ENCODE results near the gene RETSAT.
"Not testable (repeated sequence)": the region's sequence is repeated elsewhere in the genome, so short reads cannot be mapped to it uniquely, and the experiment has no call there.

RETSAT gene

DNA sequence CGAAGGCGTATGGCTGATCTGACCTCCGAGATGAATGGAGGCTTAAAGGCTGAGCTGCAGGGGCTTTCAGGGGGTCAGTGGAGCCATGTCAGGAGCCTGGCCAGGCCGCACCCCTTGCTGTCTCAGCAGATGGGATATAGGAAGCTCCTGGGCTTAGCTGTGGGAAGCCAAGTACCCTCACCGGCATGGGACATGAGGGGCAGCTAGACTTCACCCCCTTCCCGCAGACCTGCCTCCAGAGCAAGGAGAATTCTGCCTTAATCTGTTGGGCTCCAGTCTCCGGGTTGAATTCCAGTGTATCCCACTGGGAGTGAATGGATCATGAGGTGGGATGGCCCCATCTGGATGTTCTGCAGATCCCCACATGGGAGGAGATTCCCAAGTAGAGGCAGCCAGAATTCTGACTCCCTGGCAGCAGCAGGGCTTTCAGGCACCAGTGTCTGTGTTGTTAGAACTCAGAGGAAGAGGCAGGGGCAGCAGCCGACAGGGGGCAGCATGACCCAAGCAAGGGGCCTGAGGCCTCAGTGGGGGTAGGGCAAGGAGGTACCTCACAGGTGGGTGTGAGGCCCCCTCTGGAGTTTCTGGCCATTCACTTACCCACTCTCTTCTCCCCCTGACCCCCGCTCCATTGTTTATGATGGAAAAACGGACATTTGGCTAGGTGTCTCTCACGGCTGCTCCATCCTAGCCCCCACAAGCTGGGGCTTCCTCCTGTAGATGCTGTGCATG is 36.8 kb upstream of the RETSAT start:
- DNase-seq (ENCODE audit: low spot score in 2 of 2) (peak; percentile 71 to 74), ATAC-seq (ENCODE audit: low read depth) (peak; percentile 20)
- peak overlapping the region; percentile 95 for H3K27ac Mint-ChIP-seq
- no peaks in the 10 kb centered on the region for H3K9me3 Mint-ChIP-seq
- H3K4me1 Mint-ChIP-seq, result peaks cover 16% of the 10 kb centered on the region
- H3K4me3 Mint-ChIP-seq, result no peak overlapping the region
- H3K36me3 Mint-ChIP-seq, result peaks cover 20% of the 10 kb centered on the region
- no peaks in the 10 kb centered on the region for H3K27me3 Mint-ChIP-seq

DNA sequence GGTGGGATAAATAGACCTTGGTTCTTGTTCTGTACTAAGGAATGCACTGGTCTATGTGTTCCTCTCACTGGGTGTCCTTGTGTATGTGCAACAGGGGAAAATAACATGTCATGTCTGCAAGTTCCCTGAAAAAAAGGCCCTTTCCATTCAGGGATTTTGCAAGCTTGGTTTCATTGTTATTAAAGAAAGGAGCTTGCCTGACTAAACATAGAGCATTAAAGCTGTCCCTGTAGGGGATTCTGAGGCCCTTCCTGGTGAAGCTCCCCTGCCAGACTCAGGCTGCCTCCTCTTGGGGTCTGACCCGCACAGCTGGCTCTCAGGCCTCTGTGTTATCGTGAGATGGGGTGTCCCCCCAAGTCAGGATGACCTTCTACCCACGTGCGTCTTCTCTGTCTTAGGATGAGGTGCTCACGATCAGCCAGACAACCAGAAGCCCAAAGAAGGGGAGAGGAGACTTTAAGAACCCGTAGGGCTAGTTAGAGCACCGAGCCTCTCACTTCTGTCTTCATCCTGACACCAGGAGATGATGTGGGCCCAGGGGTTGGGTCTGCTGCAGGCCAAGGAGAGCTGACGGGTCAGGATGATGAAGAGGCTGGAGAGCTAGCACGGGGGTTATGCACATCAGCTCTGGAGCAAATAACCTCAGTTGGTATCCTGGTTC is 34.7 kb upstream of the RETSAT start:
- no peaks in the 10 kb centered on the region for H3K27me3 Mint-ChIP-seq
- peak overlapping the region; percentile 95 for H3K27ac Mint-ChIP-seq

DNA sequence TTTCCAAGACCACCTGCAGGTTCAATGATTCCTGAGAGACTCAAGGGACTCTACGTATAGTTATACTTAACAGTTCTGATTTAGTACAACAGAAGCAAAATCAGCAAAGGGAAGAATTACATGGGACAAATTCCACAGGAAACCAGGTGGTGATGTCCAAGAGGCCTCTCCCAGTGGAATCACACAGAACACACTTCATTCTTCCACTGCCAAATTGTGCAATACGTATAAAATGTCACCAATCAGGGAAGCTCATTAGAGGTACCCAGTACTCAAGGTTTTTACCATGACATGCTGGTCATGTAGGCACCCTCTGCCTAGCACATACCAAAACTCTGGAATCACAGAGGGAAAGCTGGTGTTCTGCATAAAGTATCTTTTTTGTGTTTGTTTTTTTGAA is 33.4 kb upstream of the RETSAT start:
- Mint-ChIP-seq H3K4me1 (peaks cover 13% of the 10 kb centered on the region), H3K4me3 (no peak overlapping the region), H3K9me3 (no peaks in the 10 kb centered on the region), H3K36me3 (peaks cover 15% of the 10 kb centered on the region), H3K27me3 (no peaks in the 10 kb centered on the region), H3K27ac (peak overlapping the region; percentile 95)
- no peak for ATAC-seq (ENCODE audit: low read depth)
- DNase-seq (ENCODE audit: low spot score in 2 of 2), result no peak

More for the DNA sequence above, 34.7 kb upstream of the RETSAT start:
- ATAC-seq (ENCODE audit: low read depth) (no peak), DNase-seq (ENCODE audit: low spot score in 2 of 2) (no peak)
- H3K9me3 Mint-ChIP-seq, result no peaks in the 10 kb centered on the region
- H3K4me1 Mint-ChIP-seq, result peaks cover 13% of the 10 kb centered on the region
- H3K4me3 Mint-ChIP-seq, result no peak overlapping the region
- peaks cover 17% of the 10 kb centered on the region for H3K36me3 Mint-ChIP-seq

- Mint-ChIP-seq H3K27ac (peak overlapping the region; percentile 63), H3K27me3 (no peaks in the 10 kb centered on the region), H3K36me3 (peaks cover 11% of the 10 kb centered on the region), H3K9me3 (no peaks in the 10 kb centered on the region), H3K4me3 (no peak overlapping the region), H3K4me1 (peaks cover 2% of the 10 kb centered on the region)
- no peak for ATAC-seq (ENCODE audit: low read depth)
- no peak for DNase-seq (ENCODE audit: low spot score in 2 of 2)
These were observed 31.4 kb upstream of the RETSAT start for GRCh38 chr2:85385746-85386145.

DNA sequence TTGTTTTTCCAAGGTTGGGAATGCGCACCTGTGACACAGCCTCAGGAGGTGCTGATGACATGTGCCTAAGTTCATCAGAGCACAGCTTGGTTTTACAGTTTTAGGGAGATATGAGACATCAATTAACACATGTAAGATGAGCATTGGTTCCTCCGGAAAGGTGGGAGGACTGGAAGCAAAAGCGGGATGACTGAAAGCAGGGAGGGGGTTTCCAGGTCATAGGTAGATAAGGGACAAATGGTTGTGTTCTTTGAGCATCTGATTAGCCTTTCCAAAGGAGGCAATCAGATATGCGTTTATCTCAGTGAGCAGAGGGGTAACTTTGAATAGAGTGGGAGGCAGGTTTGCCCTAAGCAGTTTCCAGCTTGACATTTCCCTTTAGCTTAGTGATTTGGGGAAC is 29.5 kb upstream of the RETSAT start:
- peak overlapping the region; percentile 90 for H3K27ac Mint-ChIP-seq
- H3K4me1 Mint-ChIP-seq, result peaks cover 2% of the 10 kb centered on the region
- no peaks in the 10 kb centered on the region for H3K27me3 Mint-ChIP-seq
- H3K36me3 Mint-ChIP-seq, result peaks cover 13% of the 10 kb centered on the region
- ATAC-seq (ENCODE audit: low read depth) (no peak), DNase-seq (ENCODE audit: low spot score in 2 of 2) (no peak)
- H3K9me3 Mint-ChIP-seq, result no peaks in the 10 kb centered on the region
- no peak overlapping the region for H3K4me3 Mint-ChIP-seq

- not testable (repeated sequence) for H3K27me3 Mint-ChIP-seq; DNase-seq (ENCODE audit: low spot score in 2 of 2); ATAC-seq (ENCODE audit: low read depth); H3K4me1 Mint-ChIP-seq; H3K4me3 Mint-ChIP-seq; H3K9me3 Mint-ChIP-seq
- peaks cover 18% of the 10 kb centered on the region for H3K36me3 Mint-ChIP-seq
- peak overlapping the region; percentile 90 for H3K27ac Mint-ChIP-seq
These were observed 28.8 kb upstream of the RETSAT start for GRCh38 chr2:85383151-85383550.

- Mint-ChIP-seq H3K27me3 (no peaks in the 10 kb centered on the region), H3K27ac (no peak overlapping the region), H3K36me3 (peaks cover 32% of the 10 kb centered on the region), H3K4me1 (peaks cover 2% of the 10 kb centered on the region), H3K9me3 (no peaks in the 10 kb centered on the region), H3K4me3 (no peak overlapping the region)
- ATAC-seq (ENCODE audit: low read depth) (no peak), DNase-seq (ENCODE audit: low spot score in 2 of 2) (no peak)
These were observed 25.7 kb upstream of the RETSAT start for GRCh38 chr2:85380048-85380447.

DNA sequence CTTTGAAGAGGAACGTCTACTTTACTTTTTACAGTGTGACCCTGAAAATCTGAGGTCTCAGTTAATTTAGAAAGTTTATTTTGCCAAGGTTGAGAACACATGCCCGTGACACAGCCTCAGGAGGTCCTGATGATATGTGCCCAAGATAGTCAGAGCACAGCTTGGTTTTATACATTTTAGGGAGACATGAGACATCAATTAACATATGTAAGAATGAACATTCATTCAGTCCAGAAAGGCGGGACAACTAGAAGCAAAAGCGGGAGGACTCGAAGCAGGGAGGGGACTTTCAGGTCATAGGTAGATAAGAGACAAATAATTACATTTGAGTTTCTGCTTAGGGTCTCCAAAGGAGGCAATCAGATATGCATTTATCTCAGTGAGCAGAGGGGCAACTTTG is 23.9 kb upstream of the RETSAT start:
- Mint-ChIP-seq H3K27me3 (no peaks in the 10 kb centered on the region), H3K27ac (no peak overlapping the region), H3K4me3 (no peak overlapping the region), H3K4me1 (no peaks in the 10 kb centered on the region), H3K36me3 (peaks cover 36% of the 10 kb centered on the region), H3K9me3 (peaks cover 2% of the 10 kb centered on the region)
- DNase-seq (ENCODE audit: low spot score in 2 of 2) (no peak), ATAC-seq (ENCODE audit: low read depth) (no peak)

DNA sequence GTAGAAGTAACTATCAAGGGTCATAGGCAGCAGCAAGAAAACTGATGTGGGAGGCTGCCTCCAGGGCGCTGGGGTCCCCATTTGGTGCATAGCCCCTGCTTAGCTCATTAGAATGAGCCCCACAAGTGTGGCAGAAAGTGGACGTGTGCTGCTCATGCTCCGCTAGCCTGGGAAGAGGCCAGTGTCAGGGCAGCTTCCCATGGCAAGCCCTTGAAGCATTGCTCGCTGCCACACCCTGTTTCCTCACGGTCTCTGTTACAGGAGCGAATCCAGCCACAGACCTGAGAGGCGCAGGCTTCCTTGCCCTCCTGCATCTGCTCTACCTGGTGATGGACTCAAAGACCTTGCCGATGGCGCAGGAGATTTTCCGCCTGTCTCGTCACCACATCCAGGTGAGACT is 22.8 kb upstream of the RETSAT start:
- no peaks in the 10 kb centered on the region for H3K27me3 Mint-ChIP-seq
- no peak overlapping the region for H3K4me3 Mint-ChIP-seq
- H3K36me3 Mint-ChIP-seq, result peaks cover 38% of the 10 kb centered on the region
- H3K9me3 Mint-ChIP-seq, result peaks cover 2% of the 10 kb centered on the region
- no peaks in the 10 kb centered on the region for H3K4me1 Mint-ChIP-seq
- ATAC-seq (ENCODE audit: low read depth) (no peak), DNase-seq (ENCODE audit: low spot score in 2 of 2) (no peak)
- H3K27ac Mint-ChIP-seq, result no peak overlapping the region

GRCh38 chr2:85376291-85377065 is 22.1 kb upstream of the RETSAT start:
- Mint-ChIP-seq H3K9me3 (peaks cover 2% of the 10 kb centered on the region), H3K27ac (no peak overlapping the region), H3K4me3 (no peak overlapping the region), H3K27me3 (no peaks in the 10 kb centered on the region), H3K36me3 (peaks cover 38% of the 10 kb centered on the region), H3K4me1 (no peaks in the 10 kb centered on the region)
- ATAC-seq (ENCODE audit: low read depth), result no peak
- DNase-seq (ENCODE audit: low spot score in 2 of 2), result no peak

DNA sequence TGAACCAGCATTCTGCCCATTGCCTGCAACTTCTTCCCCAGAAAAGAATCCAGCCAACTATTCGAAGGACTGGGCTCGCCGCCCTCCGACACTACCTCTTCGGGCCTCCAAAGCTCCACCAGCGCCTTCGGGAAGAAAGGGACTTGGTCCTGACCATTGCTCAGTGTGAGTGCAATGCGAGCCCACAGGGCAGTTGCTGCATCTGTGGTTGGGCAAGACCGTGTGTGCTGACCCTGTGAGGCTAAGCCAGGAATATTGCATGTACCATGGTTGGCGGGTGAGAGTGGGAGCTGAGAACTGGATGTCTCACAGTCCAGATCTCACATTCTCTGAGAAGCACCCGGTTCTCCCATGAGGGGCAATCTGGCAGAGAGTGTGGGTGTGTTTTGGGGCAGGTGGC is 16.7 kb upstream of the RETSAT start:
- Mint-ChIP-seq H3K27ac (no peak overlapping the region), H3K27me3 (no peaks in the 10 kb centered on the region)

GRCh38 chr2:85369500-85369899 is 15.2 kb upstream of the RETSAT start:
- no peaks in the 10 kb centered on the region for H3K4me1 Mint-ChIP-seq
- DNase-seq (ENCODE audit: low spot score in 2 of 2), result no peak
- no peaks in the 10 kb centered on the region for H3K27me3 Mint-ChIP-seq
- H3K4me3 Mint-ChIP-seq, result no peak overlapping the region
- peaks cover 15% of the 10 kb centered on the region for H3K36me3 Mint-ChIP-seq
- no peak overlapping the region for H3K27ac Mint-ChIP-seq
- peaks cover 2% of the 10 kb centered on the region for H3K9me3 Mint-ChIP-seq
- no peak for ATAC-seq (ENCODE audit: low read depth)

More for the DNA sequence above, 16.7 kb upstream of the RETSAT start:
- no peak for ATAC-seq (ENCODE audit: low read depth)
- DNase-seq (ENCODE audit: low spot score in 2 of 2), result no peak
- H3K4me1 Mint-ChIP-seq, result no peaks in the 10 kb centered on the region
- no peak overlapping the region for H3K4me3 Mint-ChIP-seq
- H3K36me3 Mint-ChIP-seq, result peaks cover 23% of the 10 kb centered on the region
- H3K9me3 Mint-ChIP-seq, result peaks cover 2% of the 10 kb centered on the region

- Mint-ChIP-seq H3K4me3 (no peak overlapping the region), H3K36me3 (peaks cover 13% of the 10 kb centered on the region), H3K27me3 (no peaks in the 10 kb centered on the region), H3K9me3 (peaks cover under 1% of the 10 kb centered on the region), H3K27ac (no peak overlapping the region), H3K4me1 (no peaks in the 10 kb centered on the region)
- ATAC-seq (ENCODE audit: low read depth) (no peak), DNase-seq (ENCODE audit: low spot score in 2 of 2) (no peak)
These were observed 14.6 kb upstream of the RETSAT start for GRCh38 chr2:85368921-85369320.

DNA sequence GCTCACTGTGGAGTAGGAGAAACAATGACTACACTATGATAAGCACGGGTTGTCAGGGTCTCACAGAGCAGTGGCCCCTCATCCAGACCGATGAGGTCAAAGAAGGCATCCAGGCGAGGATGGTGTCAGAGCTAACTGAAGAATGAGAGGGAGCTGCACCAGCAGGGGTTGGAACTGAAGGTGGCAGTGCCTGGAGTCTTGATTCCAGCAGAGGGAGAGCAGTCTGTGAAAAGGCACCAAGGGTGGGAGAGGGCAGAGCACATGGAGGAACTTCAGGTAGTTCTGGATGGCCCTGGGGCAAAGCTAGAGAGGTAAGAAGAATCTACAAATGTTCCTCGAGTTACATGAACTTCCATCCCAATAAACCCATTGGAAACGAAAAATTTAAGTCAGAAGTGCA is 12.9 kb upstream of the RETSAT start:
- no peak for ATAC-seq (ENCODE audit: low read depth)
- no peaks in the 10 kb centered on the region for H3K4me1 Mint-ChIP-seq

More for the DNA sequence above, 12.9 kb upstream of the RETSAT start:
- Mint-ChIP-seq H3K27me3 (no peaks in the 10 kb centered on the region), H3K27ac (no peak overlapping the region), H3K9me3 (no peaks in the 10 kb centered on the region), H3K4me3 (no peak overlapping the region), H3K36me3 (peaks cover 13% of the 10 kb centered on the region)
- DNase-seq (ENCODE audit: low spot score in 2 of 2), result no peak

Data from memory B cell (primary cell).